Measurements from ENCODE around the gene EXOC1.
"Not testable (repeated sequence)": the region's sequence is repeated elsewhere in the genome, so short reads cannot be mapped to it uniquely, and the experiment has no call there.

Gene EXOC1

GRCh38 chr4:55853484-55854046 lies at the start of gene EXOC1:
Gene EXOC1 (plus strand): TSS chr4:55853648. CDS start chr4:55858324, 4,676 bp downstream.
- DNase-seq: peak; percentile 91

- DNase-seq: no peak
Observed at GRCh38 chr4:55807556-55807955, 45.9 kb upstream of the EXOC1 start.

DNA sequence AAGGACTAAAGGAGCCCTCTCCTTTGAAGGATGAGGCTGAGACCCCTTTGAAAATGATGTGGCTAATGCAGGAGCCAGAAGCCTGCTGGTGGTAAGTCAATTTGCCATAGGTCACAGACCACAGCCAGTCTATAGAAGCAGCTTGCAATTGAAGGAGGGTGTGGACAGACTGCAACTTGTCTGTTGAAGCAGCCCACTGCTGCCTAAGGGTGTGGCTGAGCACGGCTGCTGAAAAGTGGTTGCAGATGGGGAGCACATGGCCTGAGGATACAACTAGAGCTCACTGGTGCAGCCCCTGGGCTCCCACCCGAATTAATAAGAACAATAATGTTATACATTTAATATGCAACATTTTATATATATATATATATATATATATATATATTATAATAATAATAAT lies 45.3 kb upstream of the EXOC1 start:
- no peak for DNase-seq

- no peak for DNase-seq
Observed at GRCh38 chr4:55808632-55809031, 44.8 kb upstream of the EXOC1 start.

DNA sequence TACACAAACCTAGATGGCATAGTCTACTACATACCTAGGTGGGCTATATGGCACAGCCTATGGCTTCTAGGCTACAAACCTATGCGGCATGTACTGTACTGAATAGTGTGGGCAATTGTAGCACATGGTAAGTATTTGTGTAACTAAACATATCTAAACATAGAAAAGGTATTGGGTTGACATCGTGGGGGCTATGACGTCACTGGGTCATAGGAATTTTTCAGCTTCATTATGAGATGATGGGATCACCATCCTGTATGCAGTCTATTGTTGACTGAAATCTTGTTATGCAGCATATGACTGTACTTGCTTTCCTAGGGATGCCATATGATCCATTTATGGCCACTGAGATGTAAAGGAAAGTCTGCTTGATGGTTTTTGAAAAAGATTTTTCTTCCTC lies 35.8 kb upstream of the EXOC1 start:
- no peak for DNase-seq

DNA sequence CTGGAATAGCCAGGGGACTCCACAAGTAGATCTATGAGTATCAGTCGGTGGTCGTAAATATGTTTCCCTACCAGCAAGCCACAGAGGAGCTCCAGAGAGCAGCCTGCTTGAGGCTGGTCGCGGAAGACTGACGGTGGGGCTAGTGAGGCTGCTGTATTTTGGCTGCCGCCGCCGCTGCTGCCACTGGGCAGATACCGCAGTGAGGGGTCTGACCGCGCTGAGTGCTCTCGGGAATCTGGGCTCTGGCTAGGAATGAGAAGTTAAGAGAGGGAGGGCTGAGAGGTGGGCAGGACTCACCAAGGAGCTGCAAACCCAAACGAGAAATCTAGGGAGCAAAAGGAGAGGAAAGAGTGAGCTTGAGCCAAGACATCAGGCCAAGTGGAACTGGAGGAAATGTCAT lies 33.8 kb upstream of the EXOC1 start, which contains the start of gene EXOC1L:
EXOC1L (plus strand) TSS at position 157 of the 400 bp plus-strand sequence; CDS start at position 394, 237 bp downstream.
- DNase-seq: no peak

DNA sequence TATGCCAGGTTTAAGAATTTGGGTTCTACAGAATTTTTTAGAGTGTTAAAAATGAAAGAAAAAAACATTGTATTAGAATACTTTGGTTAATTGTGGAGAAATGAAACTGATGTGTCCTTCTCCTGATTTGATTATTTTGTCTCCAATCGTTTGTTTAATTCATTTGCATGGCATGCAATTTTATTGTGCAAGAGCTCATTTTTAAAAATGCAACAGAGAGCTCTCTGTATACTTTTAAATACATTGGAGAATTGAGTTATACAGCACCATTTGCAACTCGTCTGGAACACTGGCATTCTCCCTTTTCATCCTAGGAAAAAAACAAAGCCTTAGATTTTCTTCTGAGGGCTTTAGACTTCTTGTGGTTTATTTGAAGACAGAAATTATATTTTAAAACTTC lies 33.2 kb upstream of the EXOC1 start:
- no peak for DNase-seq

- DNase-seq: no peak
Observed at GRCh38 chr4:55822329-55822728, 31.1 kb upstream of the EXOC1 start.

DNA sequence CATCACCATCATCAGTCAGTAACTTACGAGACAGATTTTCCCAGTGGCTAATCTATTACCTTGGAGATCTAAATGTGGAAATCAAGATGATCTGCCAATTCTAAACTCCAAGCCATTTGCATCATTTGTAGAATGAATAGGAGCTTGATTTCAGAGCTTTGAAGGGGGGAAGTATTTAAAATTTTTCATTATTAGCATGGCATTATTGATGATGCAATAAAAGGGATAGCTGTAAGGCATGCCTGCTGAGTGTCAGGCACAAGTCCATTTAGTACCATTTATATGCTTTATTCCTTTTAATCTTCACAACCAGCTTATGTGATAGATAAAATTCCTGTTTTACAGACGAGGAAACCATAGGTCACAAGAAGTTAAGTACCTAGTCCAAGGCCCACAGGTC lies 28.6 kb upstream of the EXOC1 start:
- no peak for DNase-seq

DNA sequence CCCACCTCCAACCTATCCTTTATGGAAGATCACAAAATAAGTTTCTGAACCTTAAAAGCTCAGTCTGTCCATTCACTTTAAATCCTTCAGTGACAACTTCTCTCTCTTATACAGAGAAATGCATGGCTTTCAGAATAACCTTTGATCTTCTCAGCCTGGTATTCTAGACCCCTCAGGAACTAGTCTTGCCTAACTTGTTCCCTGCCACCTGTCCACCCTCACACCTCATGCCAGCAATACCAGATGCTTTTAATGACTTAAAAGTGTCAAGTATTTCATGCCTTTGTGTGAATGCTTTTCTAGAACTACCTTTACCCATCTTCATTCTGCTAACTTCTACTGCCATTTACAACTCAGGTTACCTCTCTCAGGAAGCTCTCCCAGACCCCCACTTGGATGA lies 26.5 kb upstream of the EXOC1 start:
- DNase-seq: no peak

DNA sequence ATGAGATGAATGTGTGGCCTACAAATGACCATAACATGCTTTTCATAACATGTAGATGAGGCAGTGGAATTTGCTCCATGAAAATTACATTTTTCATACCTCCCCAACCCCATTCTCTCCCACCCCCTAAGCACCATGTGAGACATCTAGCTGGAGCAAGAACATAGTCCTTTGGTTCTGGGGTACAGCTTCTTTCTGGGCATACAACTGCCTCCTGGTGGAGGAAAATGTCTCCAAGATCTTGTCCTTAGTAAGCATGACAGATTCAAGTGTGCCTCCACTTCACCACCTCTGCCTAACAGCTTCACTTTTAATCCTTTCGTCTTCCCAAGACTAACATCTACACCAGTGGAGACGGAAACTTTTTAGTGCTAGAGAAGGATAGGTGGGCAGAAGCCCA lies 25.9 kb upstream of the EXOC1 start:
- DNase-seq: no peak

DNA sequence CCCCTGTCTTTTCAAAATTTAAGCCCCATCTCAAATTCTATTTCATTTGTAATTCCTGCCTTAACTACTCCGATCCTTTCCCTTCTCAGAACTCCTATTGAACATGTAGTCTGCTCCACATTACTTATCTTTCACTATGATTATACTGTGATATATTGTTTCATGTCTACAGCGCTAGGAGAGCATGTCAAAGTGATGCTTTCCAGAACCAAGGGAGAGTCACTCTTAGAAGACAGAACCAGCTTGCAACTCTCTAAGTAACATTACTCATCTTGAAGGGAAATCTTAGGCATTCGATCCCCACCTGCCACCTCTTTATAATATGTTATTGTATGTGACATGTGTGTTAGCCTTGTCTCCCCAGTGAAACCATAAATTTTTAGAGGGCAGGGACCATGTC lies 23.4 kb upstream of the EXOC1 start:
- no peak for DNase-seq

GRCh38 chr4:55830716-55831115 lies 22.7 kb upstream of the EXOC1 start:
- DNase-seq: no peak

- DNase-seq: no peak
Observed at GRCh38 chr4:55834086-55834795, 19.2 kb upstream of the EXOC1 start.

DNA sequence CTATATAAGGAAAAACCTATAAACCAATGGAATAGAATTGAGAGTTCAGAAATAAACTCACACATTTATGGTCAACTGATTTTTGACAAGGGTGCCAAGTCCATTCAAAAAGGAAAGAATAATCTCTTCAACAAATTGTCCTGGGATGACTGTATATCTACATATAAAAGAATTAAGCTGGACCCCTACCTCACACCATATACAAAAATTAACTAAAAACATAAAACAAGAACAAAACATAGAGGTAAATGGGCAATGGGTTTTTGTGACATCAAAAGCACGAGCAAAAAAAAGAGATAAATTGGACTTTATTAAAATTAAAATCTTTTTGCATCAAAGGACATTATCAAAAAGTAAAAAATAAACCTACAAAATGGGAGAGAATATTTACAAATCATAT lies 15.5 kb upstream of the EXOC1 start:
- DNase-seq: no peak

DNA sequence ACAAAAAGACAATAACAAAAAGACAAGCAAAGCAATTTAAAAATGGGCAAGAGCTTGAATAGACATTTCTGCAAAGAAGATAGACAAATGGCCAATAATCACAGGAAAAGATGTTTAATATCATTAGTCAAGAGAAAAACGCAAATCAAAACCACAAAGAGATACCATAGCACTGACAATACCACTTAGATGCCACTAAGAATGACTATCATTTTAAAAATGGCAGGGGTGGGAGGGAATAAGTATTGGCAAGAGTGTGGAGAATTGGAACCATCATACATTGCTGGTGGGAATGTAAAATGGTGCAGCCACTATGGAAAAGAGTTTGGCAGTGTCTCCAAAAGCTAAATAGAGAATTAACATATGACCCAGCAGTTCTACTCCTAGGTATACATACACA lies 15.1 kb upstream of the EXOC1 start:
- DNase-seq: no peak

DNA sequence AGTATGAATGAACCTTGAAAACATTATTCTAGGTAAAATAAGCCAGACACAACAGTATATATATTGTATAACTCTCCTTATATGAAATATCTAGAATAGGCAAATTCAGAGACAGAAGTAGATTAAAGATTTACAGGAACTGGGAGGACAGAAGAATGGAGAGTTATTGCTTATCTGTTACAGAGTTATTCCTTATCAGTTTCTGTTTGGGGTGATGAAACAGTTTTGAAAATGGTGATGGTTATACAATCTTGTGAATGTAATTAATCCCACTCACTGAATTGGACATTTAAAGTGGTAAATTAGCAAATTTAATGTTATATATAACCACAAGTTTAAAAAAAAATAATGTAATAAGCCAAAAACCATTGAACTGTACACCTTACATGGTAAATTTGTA lies 14.5 kb upstream of the EXOC1 start:
- DNase-seq: no peak

- no peak for DNase-seq
Observed at GRCh38 chr4:55840956-55841355, 12.5 kb upstream of the EXOC1 start.

- not testable (repeated sequence) for DNase-seq
Observed at GRCh38 chr4:55841373-55842239, 11.8 kb upstream of the EXOC1 start.

GRCh38 chr4:55842312-55842711 lies 11.1 kb upstream of the EXOC1 start:
- not testable (repeated sequence) for DNase-seq

- DNase-seq: no peak
Observed at GRCh38 chr4:55849724-55850123, 3.7 kb upstream of the EXOC1 start.

- DNase-seq: no peak
Observed at GRCh38 chr4:55851885-55852284, 1.6 kb upstream of the EXOC1 start.

DNA sequence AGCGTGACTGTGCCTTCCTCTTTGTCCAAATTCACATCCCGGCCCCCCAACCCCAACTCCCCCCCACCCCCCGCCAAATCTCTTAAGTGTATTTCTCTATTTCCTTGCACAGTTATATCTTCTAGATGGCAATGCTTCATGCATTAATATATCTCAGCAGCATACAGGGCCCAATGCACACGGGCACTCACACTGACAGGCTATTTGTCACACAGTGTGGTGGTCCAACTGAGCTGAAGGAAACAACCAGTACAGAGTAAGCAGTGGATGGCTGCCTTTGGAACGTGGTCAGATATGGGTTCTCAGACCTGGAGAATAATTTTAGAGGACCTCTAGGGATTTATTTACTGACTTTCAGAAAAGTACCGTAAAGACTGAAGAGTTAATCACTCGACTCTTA lies 681 bp downstream of the EXOC1 start:
- DNase-seq: no peak

GRCh38 chr4:55857586-55857985 lies 4.1 kb downstream of the EXOC1 start:
- no peak for DNase-seq

Data from NCI-H446 treated with DMSO at 0.1 percent for 48 hours (cell line).